GM12874 (cell line): ENCODE measurements around the gene IL6ST.

Experiments used
- TF ChIP-seq, protein P1 (sequence below): IDR thresholded peaks from 2 replicates; pipeline ENCODE4 v1.5.1; 2011; ENCODE audit warnings: low read depth, mild to moderate bottlenecking, control low read depth, low read length, moderate library complexity; ENCODE audit not compliant: insufficient read depth

IL6ST gene

GRCh38 chr5:55994495-55994997, at the start of gene IL6ST:
Gene IL6ST, minus strand, starts transcription at chr5:55994963. Its CDS starts 18,685 bp downstream, at chr5:55976278.
- TF ChIP-seq, protein P1, sequence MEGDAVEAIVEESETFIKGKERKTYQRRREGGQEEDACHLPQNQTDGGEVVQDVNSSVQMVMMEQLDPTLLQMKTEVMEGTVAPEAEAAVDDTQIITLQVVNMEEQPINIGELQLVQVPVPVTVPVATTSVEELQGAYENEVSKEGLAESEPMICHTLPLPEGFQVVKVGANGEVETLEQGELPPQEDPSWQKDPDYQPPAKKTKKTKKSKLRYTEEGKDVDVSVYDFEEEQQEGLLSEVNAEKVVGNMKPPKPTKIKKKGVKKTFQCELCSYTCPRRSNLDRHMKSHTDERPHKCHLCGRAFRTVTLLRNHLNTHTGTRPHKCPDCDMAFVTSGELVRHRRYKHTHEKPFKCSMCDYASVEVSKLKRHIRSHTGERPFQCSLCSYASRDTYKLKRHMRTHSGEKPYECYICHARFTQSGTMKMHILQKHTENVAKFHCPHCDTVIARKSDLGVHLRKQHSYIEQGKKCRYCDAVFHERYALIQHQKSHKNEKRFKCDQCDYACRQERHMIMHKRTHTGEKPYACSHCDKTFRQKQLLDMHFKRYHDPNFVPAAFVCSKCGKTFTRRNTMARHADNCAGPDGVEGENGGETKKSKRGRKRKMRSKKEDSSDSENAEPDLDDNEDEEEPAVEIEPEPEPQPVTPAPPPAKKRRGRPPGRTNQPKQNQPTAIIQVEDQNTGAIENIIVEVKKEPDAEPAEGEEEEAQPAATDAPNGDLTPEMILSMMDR = no peak

- TF ChIP-seq, protein P1 = no peak
These were observed 45.2 kb upstream of the IL6ST start for GRCh38 chr5:56039985-56040384.

- TF ChIP-seq, protein P1 = no peak
These were observed 42.8 kb upstream of the IL6ST start for GRCh38 chr5:56037531-56038010.

GRCh38 chr5:56029457-56029856, 34.7 kb upstream of the IL6ST start:
- TF ChIP-seq, protein P1 = no peak

- TF ChIP-seq, protein P1 = no peak
These were observed 33.9 kb upstream of the IL6ST start for GRCh38 chr5:56028708-56029107.

DNA sequence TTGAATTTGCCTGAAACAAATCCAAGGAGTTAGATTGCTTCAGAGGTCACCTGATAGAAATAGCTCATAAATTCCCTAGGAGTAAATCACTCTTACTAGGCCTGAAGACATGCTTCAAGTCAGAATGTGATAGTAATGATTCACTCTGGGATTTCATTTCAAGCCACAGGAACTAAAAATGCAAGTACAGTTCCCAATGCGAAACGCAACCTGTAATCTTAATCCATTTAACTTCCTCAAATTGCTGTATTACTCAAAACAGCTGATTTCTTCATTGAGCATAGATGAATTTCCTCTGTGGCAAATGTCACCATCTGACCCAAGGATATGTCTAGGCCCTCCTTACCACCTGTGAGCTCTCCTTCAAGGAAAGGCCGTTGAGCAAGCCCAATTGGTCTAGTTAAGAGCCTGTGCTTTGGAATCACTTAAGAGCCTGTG, 32.1 kb upstream of the IL6ST start:
- TF ChIP-seq, protein P1 = no peak

DNA sequence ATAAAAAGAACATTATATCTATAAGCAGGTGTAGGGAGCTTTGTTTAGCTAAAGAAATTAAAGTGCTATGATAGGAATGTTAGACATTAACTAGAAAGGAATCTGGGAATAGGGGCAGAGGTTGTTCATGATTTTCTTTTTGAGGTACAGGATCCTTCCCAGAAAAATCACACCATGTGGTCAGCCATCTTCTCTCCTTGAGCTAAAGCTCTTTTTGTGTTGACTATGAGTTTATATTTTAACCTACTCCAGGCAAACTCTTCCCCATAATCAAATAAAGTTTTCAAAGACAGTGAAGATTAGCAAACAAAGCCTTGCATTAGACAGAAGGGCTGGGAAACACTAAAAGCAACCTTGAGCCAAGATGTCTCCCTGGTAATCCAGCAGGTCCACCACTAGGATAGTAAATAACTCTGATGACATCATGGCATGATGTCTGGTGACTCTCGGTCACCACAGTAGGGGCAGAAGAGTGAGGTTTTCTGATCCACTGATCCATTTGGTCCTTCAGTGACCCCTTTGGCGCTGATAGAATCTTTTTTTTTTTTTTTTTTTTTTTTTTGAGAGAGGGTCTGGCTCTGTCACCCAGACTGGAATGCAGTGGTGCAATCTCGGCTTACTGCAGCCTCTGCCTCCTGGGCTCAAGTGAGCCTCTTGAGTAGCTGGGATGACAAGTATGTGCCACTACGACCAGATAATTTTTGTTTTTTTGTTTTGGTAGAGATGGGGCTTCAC, 30.6 kb upstream of the IL6ST start:
- TF ChIP-seq, protein P1 = no peak
